HL-60 (cell line): Measurements from ENCODE around the gene TAS1R1.

Experiments
- DNase-seq, 2 experiments: peaks; one replicate each; pipeline ENCODE4 v3.0.0-alpha.2; 2010 to 2020; ENCODE audit warnings: low read depth in 1 of 2, low spot score in 1 of 2
- H3K27ac ChIP-seq: fragments of 250-450 bp; sonication (Bioruptor Pico); replicated peaks from 2 replicates; pipeline ENCODE4 v1.5.1; 2020; ENCODE audit warnings: mild to moderate bottlenecking, moderate library complexity
- H3K27me3 ChIP-seq: fragments of 250-450 bp; sonication (Bioruptor Pico); 2 replicates; pipeline ENCODE4 v1.5.1; 2021; ENCODE audit warnings: mild to moderate bottlenecking, moderate library complexity; ENCODE audit not compliant: insufficient read depth, poor library complexity, severe bottlenecking
- H3K4me3 ChIP-seq: replicated peaks from 2 replicates; pipeline ENCODE4 v1.5.1; 2011; ENCODE audit warnings: mild to moderate bottlenecking, control low read depth, low read length; ENCODE audit not compliant: insufficient read depth
- GABPA ChIP-seq: IDR thresholded peaks from 2 replicates; pipeline ENCODE4 v1.6.1; 2012; ENCODE audit warnings: low read depth
- POLR2AphosphoS5 ChIP-seq: IDR thresholded peaks from 2 replicates; pipeline ENCODE4 v1.6.1; 2012; ENCODE audit warnings: low read depth
- SPI1 ChIP-seq: IDR thresholded peaks from 2 replicates; pipeline ENCODE4 v1.6.1; 2012; ENCODE audit warnings: low read depth, mild to moderate bottlenecking, borderline replicate concordance
- TF ChIP-seq, protein P1 (sequence below): IDR thresholded peaks from 2 replicates; pipeline ENCODE4 v1.6.1; 2012; ENCODE audit warnings: low read depth; ENCODE audit not compliant: insufficient replicate concordance
- TF ChIP-seq, protein P2 (sequence below): IDR thresholded peaks from one replicate; pipeline ENCODE4 v1.5.1; 2011; ENCODE audit warnings: low read length, control low read depth, inconsistent platforms; ENCODE audit not compliant: insufficient read depth

The TAS1R1 gene

DNA sequence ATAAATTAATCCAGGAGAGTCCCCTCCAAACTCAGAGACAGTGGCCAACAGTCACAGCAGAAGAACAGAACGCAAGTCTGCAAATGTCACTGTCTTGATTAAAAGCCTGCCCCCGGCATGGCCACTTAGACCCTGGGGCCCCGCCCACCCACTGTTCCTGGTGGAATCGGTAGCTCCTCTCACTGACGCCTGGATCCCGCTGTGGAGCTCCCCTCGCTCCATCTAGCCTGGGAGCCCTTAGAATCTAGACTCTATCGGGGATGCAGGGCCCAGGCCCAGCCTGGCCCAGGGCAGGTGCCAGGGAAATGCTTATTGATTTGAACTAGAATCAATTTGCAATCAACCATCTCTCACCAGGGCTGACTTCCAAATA, 42.2 kb upstream of the TAS1R1 start:
- TF ChIP-seq POLR2AphosphoS5 (no peak), GABPA (no peak), SPI1 (no peak)
- TF ChIP-seq, protein P1, sequence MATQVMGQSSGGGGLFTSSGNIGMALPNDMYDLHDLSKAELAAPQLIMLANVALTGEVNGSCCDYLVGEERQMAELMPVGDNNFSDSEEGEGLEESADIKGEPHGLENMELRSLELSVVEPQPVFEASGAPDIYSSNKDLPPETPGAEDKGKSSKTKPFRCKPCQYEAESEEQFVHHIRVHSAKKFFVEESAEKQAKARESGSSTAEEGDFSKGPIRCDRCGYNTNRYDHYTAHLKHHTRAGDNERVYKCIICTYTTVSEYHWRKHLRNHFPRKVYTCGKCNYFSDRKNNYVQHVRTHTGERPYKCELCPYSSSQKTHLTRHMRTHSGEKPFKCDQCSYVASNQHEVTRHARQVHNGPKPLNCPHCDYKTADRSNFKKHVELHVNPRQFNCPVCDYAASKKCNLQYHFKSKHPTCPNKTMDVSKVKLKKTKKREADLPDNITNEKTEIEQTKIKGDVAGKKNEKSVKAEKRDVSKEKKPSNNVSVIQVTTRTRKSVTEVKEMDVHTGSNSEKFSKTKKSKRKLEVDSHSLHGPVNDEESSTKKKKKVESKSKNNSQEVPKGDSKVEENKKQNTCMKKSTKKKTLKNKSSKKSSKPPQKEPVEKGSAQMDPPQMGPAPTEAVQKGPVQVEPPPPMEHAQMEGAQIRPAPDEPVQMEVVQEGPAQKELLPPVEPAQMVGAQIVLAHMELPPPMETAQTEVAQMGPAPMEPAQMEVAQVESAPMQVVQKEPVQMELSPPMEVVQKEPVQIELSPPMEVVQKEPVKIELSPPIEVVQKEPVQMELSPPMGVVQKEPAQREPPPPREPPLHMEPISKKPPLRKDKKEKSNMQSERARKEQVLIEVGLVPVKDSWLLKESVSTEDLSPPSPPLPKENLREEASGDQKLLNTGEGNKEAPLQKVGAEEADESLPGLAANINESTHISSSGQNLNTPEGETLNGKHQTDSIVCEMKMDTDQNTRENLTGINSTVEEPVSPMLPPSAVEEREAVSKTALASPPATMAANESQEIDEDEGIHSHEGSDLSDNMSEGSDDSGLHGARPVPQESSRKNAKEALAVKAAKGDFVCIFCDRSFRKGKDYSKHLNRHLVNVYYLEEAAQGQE, result no peak
- TF ChIP-seq, protein P2, sequence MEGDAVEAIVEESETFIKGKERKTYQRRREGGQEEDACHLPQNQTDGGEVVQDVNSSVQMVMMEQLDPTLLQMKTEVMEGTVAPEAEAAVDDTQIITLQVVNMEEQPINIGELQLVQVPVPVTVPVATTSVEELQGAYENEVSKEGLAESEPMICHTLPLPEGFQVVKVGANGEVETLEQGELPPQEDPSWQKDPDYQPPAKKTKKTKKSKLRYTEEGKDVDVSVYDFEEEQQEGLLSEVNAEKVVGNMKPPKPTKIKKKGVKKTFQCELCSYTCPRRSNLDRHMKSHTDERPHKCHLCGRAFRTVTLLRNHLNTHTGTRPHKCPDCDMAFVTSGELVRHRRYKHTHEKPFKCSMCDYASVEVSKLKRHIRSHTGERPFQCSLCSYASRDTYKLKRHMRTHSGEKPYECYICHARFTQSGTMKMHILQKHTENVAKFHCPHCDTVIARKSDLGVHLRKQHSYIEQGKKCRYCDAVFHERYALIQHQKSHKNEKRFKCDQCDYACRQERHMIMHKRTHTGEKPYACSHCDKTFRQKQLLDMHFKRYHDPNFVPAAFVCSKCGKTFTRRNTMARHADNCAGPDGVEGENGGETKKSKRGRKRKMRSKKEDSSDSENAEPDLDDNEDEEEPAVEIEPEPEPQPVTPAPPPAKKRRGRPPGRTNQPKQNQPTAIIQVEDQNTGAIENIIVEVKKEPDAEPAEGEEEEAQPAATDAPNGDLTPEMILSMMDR, result no peak
- peaks cover 2% of the 10 kb centered on the region for H3K27me3 ChIP-seq
- no peak overlapping the region for H3K4me3 ChIP-seq
- no peak overlapping the region for H3K27ac ChIP-seq
- no peak for DNase-seq

DNA sequence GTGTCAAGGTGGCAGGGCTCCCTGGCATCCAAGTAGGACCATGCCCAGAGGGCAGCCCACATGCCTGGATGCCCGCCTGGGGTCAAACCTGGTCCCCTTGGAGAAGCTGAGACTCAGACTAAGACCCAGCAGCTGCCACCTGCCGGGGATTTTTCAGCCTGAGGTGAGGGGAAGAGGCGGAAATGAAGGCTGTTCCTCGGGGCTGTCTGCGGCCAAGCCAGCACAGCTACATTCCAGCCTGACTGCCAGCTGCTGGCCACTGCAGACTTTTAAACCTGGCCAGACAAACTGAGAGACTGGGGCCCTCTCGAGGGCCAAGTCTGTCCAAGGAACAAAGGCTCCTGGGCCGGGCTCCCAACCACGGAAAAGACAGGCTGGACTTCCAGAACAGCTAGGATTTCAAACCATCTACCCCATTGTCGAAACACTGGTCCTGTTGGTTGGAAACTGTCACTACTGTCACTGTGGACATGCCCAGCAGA, 41.7 kb upstream of the TAS1R1 start:
- H3K27me3 ChIP-seq, result peaks cover 2% of the 10 kb centered on the region
- no peak for DNase-seq
- TF ChIP-seq, protein P1, result no peak
- TF ChIP-seq GABPA (no peak), POLR2AphosphoS5 (no peak), SPI1 (no peak)
- TF ChIP-seq, protein P2, result no peak
- no peak overlapping the region for H3K4me3 ChIP-seq
- no peak overlapping the region for H3K27ac ChIP-seq

DNA sequence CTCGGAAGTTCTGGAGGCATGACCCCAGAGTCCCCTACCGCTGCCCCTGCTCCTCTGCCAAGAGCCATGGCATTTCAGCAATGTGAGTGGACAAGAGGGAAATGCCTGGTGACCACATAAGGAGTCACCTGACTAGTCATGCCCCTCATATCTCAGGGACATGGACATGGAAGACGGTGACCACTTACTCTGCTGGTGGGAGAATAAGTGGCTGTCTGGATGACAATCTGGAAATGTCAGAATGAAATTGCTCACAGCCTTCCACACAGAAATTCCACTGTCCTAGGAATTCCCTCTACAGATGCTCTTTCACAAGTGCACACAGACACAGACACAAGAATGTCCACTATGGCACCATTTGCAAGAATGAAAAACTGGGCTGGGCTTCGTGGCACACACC, 39.3 kb upstream of the TAS1R1 start:
- Histone ChIP-seq H3K4me3 (no peak overlapping the region), H3K27ac (no peak overlapping the region), H3K27me3 (no peaks in the 10 kb centered on the region)
- DNase-seq, result no peak
- TF ChIP-seq POLR2AphosphoS5, result no peak
- TF ChIP-seq, protein P1, result no peak
- TF ChIP-seq, protein P2, result no peak
- no peak for TF ChIP-seq GABPA
- TF ChIP-seq SPI1, result no peak
